RKO (cell line): ENCODE measurements around the gene FREY1.
A peak's percentile ranks its signal among the peaks of the same experiment; 100 is the strongest.

Source experiments
- DNase-seq: peaks from one replicate; pipeline ENCODE4 v3.0.0-alpha.2; 2016; ENCODE audit warnings: low spot score

FREY1 gene

DNA sequence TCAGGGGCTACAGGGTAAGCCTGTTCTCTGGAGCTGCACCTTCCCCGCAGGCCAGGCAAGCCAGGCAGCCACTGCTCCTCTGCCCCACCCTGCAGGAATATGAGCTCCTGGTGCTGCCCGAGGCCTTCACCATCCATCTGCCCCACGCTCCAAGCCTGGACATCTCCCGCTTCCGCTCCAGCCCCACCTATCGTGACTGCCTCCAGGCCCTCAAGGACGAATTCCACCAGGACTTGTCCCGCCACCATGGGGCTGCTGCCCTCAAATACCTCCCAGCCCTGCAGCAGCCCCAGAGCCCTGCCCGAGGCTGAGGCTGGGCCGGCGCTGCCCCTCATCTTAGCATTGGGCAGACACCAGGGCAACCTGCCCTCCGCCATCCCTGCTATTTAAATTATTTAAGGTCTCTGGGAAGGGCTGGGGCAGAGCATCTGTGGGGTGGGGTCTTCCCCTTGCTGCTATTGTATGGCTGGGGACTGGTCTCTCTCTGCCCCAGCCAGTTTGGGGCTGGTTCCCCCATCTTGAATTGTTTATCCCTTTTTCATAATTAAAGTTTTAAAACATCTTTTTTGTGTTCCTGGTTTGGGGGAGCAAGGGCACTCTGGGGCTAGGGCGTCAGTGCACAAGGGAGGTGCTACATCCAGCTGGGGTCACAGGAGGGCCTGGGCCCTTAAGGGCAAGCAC, 21.6 kb upstream of the FREY1 start:
- no peak for DNase-seq

DNA sequence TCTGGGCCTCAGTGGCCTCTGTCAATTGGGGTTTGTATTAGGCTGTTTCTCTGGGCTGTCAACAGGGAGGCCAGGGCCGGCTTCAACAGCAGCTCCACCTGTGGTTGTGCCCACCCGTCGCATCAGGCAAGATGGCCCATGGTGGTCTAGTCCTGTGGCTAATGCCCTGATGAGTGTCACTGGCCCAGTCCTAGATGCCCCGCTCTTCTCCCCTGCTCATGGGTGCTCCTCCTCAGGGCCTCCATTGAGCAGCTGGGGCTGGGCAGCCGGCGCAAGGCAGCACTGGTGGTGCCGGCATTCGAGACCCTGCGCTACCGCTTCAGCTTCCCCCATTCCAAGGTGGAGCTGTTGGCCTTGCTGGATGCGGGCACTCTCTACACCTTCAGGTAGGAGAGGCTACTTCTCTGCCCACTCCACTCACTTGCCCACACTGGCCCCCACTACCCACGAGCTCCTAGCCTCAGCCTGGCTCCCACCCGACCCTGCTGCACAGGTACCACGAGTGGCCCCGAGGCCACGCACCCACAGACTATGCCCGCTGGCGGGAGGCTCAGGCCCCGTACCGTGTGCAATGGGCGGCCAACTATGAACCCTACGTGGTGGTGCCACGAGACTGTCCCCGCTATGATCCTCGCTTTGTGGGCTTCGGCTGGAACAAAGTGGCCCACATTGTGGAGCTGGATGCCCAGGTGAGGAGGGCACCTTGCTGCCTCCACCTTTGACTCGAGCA, 20.8 kb upstream of the FREY1 start:
- no peak for DNase-seq

DNA sequence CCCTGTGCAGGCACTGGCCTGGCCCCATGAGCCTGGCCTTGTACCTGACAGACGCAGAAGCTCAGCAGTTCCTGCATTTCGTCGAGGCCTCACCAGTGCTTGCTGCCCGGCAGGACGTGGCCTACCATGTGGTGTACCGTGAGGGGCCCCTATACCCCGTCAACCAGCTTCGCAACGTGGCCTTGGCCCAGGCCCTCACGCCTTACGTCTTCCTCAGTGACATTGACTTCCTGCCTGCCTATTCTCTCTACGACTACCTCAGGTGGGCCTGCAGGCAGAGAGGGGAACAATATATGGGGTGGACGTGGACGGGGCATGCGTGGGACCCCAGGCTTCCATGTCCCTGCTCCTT, 20.2 kb upstream of the FREY1 start:
- no peak for DNase-seq

DNA sequence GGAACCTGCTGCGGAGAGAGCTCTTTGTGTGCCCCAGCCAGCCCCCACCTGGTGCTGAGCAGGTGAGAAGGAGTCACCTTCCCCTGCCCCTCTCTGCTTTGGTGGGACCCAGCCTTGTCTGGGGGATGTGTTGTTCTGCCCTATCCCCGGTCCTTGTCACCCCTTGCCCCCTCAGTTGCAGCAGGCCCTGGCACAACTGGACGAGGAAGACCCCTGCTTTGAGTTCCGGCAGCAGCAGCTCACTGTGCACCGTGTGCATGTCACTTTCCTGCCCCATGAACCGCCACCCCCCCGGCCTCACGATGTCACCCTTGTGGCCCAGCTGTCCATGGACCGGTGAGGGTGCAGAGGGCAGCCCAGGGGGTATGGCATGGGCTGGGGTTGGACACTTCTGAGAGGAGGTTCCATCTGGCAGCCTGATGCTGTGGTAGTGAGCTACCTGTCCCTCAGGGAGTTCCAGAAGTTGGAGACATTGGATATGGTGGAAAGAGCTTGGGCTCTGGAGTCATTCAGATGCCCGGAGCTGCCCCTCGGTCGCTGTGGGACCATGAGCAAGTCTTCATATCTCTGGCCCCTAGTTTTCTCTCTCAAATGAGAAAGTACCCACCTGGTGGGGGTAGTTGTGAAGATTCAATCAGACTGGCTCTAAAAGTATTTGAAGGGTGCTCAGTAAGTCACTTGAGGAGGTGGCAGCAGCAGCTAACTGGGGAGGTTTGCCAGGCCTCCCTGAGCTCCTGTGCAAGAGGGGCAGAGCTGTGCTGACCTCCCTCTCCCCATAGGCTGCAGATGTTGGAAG, 19.7 kb upstream of the FREY1 start:
- no peak for DNase-seq

DNA sequence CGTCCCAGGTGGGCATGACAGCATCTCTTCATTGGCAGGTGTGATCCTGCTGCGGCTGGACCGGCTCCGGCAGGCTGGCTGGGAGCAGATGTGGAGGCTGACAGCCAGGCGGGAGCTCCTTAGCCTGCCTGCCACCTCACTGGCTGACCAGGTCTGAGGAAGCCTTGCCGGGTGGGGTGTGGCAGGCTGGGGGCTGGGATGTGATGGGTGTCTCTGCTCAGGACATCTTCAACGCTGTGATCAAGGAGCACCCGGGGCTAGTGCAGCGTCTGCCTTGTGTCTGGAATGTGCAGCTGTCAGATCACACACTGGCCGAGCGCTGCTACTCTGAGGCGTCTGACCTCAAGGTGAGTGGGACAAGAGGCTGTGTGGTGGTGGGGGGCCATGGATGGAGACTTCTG, 18.9 kb upstream of the FREY1 start:
- no peak for DNase-seq

DNA sequence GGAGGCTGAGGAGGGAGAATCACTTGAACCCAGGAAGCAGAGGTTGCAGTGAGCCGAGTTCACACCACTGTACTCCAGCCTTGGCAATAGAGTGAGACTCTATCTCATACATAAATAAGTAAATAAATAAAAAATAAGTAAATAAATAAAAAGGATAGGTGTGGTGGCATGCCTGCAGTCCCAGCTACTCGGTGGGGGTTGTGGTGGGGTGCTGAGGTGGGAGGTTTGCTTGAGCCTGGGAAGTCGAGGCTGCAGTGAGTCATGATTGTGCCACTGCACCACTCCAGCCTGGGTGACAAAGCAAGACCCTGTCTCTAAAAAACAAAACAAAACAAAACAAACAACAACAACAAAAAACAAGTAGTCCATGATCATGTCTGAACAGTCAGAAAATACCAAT, 18.5 kb upstream of the FREY1 start:
- no peak for DNase-seq

DNA sequence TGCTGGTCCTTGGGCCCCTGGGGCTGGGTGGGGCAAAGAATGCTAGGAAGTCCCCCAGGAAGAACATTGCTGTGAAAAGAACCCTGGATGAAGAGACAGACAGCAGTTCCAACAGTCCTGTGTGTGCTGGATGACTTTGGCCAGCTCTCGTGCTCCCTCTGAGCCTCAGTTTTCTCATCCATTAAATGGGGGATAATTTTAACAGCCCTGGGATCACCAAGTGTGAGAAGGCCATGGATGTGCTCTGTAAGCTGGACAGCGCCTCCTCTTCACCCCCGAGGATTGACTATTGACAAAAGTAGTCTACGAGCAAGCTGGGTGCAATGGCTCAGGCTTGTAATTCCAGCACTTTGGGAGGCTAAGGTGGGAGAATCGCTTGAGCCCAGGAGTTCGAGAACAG, 17.9 kb upstream of the FREY1 start:
- DNase-seq, result no peak

DNA sequence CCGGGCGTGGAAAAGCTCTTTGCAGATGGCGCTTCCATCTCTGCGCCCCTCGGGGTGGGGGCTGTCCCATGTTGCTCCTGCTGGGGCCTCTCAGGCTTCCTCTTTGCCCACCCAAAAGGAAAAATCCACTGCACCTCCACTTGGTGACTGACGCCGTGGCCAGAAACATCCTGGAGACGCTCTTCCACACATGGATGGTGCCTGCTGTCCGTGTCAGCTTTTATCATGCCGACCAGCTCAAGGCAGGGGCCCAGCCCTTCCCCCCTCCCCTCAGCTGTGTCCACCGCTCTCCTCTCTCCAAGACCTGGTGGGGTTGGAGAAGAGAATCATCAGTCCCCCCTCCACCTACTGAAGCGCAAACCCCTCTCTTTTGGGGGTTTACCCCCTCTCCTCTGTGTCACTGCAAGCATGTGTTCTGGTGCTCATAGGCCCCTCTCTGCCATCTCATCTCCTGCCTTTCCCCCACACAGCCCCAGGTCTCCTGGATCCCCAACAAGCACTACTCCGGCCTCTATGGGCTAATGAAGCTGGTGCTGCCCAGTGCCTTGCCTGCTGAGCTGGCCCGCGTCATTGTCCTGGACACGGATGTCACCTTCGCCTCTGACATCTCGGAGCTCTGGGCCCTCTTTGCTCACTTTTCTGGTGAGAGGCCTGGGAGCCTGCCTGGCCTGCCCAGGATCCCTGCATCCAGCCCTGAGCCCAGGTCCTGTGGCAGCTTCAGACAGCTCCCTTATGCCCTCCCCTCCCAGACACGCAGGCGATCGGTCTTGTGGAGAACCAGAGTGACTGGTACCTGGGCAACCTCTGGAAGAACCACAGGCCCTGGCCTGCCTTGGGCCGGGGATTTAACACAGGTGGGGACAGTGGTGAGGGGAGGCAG, 17.2 kb upstream of the FREY1 start:
- DNase-seq, result no peak

DNA sequence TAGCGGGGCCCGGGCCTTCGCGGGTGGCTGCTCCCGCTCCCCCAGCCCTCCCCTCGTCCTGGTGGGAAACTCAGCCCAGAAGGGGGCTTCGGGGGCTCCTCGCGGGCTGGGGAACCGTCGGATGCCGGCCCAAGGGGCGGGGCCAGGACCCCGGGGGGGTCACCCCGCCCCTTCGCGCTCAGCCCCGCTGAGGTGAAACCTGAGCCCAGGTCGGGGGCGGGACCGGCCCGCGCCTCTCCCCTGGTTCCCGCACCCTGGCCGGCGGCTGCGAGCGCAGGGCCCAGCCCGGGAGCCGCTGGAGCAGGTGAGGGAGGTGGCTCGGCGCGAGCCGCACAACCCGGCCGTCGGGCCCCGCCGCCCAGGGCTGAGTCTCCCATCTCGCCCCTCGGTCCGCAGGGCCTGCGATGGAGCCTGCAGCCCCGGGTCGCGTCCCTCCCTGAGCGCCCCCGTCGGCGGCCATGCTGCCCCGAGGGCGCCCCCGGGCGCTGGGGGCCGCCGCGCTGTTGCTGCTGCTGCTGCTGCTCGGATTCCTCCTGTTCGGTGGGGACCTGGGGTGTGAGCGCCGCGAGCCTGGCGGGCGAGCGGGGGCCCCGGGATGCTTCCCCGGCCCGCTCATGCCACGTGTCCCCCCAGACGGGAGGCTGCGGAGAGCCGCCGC, 15.5 kb upstream of the FREY1 start, which contains the start of gene LARGE2:
LARGE2 (plus strand) TSS at position 232 of the 658 bp plus-strand sequence; CDS start at position 459, 227 bp downstream.
- no peak for DNase-seq

DNA sequence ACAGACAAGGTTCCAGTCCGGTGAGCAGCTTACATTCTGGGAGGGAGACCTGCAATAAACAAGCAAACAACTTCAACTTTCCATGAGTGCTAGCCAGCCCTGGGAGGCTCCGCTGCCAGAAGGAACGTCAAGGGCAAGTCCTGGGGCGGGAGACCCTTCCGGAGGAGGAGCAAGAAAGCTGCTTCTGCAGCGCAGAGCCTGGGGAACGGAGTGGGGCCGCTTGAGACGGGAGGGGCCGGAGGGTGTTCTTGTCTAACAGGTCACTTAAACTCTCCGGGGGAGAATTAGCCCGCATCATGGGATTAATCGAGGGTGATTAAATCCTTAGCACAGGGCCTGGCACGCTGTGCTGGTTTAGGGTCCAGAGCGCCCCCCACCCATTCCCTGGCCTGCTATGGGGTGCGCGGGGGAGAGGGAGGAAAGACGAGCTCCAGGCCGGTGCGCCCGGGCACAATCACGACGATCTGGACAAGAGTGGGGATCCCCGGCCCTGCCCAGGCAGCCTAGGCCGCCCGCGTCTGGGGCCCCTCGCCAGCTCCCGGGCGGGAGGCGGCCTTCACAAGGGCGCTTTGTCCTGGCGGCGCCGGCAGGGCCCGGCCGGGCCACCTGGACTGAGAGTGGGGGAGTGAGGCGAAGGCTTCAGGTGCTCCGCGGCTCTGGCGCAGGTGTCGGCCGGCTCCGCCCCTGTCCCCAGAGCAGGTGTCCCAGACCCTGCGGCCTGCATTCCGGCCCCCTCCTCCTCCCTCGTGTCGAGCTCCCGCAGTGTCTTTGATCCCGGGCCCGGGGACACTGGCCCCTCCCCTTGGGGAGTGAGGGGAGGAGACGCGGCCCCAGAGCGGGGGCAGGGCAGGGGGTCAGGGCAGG, 14.7 kb upstream of the FREY1 start:
- DNase-seq, result no peak

DNA sequence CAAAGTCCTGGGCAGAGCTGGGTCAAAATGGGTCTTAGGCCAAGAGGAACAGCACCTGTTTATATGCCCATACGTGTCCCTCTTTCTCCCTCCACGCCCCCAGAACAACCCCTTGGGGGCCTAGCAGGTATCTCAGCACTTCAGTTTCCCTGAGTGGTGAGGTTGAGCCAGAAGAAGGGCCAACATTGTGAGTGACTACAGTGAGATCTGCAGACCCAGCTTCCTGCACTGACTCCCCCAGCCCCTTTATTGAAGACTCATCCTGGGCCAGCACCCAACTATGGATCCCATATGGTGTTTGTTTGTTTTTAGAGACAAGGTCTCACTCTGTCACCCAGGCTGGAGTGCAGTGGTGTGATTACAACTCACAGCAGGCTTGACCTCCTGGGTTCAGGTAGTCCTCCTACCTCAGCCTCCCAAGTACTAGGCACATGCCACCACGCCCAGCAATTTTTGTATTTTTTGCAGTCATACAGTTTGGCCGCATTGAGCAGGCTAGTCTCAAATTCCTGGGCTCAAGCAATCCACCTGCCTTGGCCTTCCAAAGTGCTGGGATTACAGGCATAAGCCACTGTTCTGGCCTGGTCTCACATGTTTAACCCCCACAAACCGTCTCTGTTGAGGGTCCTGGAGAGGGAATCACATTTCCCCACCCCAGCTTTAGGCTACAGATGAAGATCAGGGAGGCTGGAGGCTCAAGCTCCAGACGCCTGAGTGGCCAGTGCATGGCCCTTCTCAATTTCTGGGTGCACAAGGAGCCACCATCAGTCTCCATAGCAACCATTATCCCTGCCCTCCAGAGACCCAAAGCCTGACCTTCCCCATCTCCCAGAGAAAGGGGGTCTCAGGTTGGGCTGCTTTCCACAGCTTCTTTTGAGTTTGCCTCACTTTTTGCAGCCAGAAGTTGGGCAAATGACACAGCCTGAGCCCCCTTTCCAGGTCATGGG, 13.7 kb upstream of the FREY1 start:
- no peak for DNase-seq

DNA sequence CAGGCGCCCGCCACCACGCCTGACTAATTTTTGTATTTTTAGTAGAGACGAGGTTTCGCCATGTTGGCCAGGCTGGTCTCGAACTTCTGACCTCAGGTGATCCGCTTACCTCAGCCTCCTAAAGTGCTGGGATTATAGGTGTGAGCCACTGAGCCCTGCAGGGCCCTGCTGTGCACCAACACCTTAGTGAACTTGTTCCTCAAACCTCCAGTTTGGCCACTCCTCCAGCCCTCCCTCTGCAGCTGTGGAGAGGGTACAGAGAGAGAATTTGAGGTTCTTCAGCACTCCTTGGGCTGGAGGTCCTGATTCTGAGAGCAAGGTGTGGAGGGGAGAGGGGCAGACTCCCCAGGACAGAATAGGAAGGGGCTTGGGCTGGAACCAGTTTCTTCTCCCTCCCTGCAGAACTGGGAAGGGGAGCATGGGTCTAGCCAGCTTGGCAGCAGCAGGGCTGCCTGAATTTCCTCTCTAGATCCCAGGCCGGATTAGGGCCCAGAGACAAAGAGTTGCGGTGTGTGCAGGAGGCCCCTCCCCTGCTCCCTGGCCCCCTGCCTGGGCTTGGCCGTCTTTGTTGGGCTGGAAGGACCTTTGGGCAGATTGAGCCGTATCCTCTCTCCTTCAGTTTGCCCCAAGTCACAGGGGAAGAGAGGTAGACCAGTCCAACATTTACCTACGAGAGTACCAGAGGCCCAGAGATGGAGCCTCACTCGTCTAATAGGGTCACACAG, 12.9 kb upstream of the FREY1 start:
- no peak for DNase-seq

DNA sequence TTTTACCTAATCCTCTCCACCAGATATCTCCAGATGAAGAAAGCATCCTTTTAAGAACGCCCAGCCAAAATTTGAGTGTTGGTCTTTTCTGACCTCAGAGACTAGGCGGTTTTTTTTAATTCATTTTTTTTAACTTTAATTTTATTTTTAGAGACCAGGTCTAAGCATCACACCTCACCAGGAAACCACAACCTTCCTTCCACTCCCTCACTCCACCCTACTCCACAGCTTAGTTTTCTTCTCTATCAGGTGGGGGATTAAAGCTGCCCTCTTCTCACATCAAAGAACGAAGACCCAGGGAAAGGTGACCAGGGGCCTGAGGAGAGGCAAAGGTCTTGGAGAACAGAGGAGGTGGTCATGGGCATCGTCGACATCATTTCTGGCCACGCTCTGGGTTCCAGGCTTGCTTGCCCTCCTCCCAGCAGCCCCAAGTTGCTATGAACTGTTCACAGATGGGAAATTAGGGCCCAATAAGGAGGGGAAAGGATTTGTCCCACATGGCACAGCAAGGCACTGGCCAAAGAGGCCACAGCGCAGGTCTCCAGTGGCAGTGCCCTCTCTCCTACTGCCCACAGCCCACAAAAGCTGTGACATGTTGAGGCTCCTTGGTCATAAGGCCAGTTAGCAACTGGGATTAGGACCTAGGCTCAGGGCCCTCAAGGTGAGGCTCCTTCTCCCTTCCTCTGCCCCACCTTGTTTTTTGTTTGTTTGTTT, 12.0 kb upstream of the FREY1 start:
- DNase-seq, result no peak

DNA sequence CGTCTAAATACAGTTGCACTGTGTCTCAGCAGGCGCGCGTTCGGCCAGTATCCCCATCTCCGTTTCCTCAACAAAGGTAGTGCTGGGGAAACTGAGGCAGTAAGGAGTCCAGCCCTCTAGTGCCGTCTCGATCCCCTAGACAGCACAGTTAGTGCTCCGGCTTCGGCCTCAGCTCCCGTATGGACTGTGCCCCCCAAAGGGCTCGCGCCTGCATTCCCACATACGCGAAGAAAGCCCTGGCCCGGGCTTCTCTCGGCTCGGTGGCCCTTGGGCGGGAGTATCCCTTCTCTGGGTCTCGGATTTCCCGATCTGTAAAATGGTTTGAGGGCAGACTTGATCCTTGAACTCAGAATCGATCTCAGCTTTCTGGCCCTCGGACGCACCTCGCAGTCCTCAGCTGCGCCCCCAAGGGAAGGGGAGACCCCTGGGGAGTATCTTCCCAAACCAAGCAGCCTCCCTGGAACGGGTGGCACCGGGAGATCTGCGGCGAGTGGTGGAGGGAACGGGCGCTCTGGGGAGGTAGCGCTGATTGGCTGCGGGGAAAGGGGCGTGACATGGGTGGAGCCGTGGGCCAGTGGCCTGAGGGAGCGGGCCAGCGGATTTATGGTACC, 11.4 kb upstream of the FREY1 start:
- DNase-seq, result peak; percentile 76

DNA sequence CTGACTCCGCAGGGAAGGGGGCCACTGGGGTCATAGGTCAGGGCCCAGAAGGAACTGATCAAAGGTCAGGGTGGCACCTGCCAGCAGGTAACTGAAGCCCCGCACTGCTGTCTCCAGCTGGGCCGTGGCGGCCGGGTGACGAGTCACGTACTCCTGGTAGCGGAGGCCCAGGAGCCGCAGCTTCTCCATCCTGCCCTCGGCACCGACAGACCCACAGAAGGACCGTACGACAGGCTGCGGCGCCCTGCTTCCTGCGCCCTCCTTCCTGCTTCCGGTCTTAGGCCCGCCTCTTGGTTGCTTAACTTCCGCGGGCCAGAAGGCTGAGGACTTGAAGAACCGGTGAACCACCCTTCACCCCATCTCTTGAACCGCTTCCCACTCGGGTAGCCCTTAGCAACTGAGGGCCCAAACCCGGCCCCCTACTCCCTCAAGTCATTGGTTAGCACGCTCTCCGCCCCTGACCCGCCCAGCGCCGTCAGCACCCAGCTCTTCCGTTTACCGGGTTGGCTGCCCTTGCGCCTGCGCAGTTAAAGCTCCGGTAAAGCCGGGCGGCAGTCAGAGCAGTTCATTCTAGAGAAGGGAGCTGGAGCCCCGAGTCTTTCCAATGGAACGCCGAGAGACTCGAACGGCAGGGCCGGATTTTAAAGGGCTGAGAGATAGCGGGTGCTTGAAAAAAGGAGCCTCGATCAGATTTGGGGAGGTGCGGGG, 10.7 kb upstream of the FREY1 start, which contains the start of gene PEX16:
PEX16 (minus strand) TSS at position 255 of the 708 bp plus-strand sequence; CDS start at position 189, 66 bp downstream.
- peak; percentile 98 for DNase-seq

DNA sequence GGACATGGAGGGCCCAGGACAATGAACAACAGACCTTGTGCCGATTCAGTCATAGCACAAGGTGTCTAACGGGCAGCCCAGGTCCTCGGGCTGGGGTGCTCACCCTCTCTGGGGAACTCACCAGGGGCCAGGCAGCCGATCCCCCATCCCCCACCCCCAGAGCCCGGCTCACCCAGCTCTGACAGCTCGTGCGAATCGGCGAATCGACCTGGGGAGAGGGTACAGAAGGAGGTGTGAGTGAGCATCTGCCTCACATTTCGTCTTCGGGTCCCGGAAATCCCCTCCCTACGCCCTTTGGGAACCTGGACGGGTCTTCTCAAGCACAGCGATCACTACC, 10.2 kb upstream of the FREY1 start:
- no peak for DNase-seq

DNA sequence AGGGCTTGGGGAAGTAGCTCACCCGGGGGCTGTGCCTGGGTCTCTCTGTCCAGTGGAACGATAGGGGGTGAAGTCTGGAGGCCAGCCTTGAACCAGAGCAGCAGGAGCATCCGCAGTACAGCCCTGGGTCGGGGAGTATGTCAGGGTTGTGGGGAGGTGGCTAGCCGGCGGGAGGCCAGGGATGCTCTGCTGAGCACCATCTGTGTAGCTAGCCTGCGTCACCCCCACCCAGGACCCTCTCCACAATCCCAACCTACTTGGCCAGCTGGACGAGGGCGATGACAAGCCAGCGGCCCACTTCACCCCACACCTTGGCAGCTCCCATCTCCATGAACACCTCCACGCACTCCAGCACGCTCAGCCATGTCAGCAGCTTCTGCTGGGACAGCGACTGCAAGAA, 8.4 kb upstream of the FREY1 start:
- DNase-seq, result no peak
